Esophagus muscularis mucosa (tissue), 4 donors: Measurements from ENCODE around the gene YOD1.

ENCODE experiments used
- EP300 ChIP-seq: sonication (generic); formaldehyde crosslinking; IDR thresholded peaks from one replicate; pipeline ENCODE4 v1.6.1; 2017; ENCODE audit warnings: antibody characterized with exemption
- POLR2A ChIP-seq: fragments of 450-650 bp; IDR thresholded peaks from one replicate; pipeline ENCODE4 v1.6.1; 2017; ENCODE audit warnings: antibody characterized with exemption, moderate library complexity, mild to moderate bottlenecking, low read depth
- TF ChIP-seq, protein P1 (sequence below), 3 experiments: fragments of 200-600 bp in 2 of 3; fragments of 450-650 bp in 1 of 3; sonication (generic) in 2 of 3; IDR thresholded peaks; one replicate each; pipeline ENCODE4 v1.5.1; 2017 to 2019; ENCODE audit warnings: antibody characterized with exemption in 3 of 3, mild to moderate bottlenecking in 2 of 3, moderate library complexity in 1 of 3

DNA sequence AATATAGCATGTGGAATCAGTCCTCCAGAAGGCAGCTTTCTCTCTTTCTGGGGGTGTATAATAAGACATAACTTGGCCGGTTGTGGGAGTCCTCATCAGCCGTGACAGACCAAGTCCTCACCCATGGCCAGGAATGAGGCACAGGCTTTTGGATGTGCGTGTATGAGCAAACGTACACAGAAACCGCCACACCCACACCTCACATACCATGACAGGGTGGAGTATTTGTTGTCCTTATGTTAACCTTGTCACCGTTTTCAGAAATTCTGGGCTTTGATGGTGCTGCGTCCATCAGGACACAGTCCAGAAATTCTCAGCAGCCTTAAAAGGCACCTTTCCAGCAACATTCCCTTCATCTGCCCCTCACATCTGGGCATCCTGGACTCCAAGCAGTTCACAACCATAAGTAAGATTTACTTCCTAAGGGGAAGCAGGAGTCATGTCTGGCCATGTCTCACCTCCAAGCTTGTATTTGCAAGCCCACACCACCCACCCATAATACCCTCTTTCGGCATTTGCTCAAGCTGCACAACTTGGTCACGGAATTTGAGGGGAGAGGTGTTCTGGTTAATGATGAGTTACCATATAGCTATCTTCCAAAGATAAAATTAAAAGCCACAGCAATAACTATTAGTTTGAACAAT is 30.8 kb downstream of the YOD1 start:
- TF ChIP-seq, protein P1, sequence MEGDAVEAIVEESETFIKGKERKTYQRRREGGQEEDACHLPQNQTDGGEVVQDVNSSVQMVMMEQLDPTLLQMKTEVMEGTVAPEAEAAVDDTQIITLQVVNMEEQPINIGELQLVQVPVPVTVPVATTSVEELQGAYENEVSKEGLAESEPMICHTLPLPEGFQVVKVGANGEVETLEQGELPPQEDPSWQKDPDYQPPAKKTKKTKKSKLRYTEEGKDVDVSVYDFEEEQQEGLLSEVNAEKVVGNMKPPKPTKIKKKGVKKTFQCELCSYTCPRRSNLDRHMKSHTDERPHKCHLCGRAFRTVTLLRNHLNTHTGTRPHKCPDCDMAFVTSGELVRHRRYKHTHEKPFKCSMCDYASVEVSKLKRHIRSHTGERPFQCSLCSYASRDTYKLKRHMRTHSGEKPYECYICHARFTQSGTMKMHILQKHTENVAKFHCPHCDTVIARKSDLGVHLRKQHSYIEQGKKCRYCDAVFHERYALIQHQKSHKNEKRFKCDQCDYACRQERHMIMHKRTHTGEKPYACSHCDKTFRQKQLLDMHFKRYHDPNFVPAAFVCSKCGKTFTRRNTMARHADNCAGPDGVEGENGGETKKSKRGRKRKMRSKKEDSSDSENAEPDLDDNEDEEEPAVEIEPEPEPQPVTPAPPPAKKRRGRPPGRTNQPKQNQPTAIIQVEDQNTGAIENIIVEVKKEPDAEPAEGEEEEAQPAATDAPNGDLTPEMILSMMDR (IDR thresholded peaks at IDR 0.05), result no peak
- TF ChIP-seq POLR2A, result no peak
- TF ChIP-seq EP300, result no peak
